HK-2 (cell line): ENCODE data around the gene ZNF574.
A peak's percentile ranks its signal among the peaks of the same experiment; 100 is the strongest.
"Not testable (repeated sequence)": the region's sequence is repeated elsewhere in the genome, so short reads cannot be mapped to it uniquely, and the experiment has no call there.

Experiments
- DNase-seq: peaks from one replicate; pipeline ENCODE4 v3.0.0-alpha.2; 2018; ENCODE audit not compliant: unreplicated experiment

ZNF574 gene

DNA sequence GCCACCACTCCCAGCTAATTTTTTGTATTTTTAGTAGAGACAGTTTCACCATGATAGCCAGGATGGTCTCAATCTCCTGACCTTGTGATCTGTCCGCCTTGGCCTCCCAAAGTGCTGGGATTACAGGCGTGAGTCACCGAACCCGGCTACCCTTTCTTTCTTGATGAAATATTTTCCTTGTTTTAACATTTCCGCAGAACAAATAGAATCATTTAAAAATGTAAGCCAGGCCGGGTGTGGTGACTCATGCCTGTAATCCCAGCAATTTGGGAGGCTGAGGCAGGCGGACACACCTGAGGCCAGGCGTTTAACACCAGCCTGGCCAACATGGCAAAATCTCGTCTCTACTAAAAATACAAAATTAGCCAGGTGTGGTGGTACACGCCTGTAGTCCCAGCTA, 24.3 kb downstream of the ZNF574 start:
- DNase-seq, result not testable (repeated sequence)

DNA sequence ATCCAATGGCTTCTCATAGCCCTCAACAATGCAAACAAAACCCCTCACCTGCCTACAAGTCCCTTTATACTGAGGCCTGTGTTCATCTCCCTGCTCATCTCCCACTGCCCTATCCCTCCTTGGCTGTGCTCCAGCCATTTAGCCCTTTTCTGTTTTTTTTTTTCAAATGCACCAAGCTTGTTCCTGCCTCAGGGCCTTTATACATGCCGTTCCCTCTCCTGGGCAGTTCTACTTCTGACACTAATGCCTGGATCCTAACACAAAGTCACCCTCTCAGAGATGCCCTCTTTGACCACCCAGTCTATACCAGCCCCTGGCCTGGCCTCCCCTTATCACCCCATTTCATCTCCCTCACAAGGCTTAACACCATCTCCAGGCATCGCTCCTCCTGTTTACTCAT, 26.9 kb downstream of the ZNF574 start:
- DNase-seq, result no peak

DNA sequence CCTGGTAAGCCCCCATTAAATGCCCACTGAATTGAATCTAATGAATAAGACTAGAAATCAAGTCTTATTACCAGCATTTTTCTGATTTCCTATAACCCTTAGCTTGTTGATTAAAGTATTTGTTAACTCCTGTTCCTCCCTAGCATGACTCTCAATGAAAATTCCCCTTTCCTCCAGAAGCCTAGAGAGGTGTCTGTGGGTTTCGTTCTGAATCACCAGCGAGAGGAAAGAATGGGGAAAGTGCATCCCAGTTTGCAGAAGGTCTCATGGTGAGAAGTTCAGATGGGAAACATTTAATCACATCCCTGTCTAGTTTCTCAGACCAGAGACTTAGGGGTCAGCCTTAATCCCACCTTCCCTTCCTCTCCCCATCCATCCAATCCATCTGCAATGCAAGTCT, 29.4 kb downstream of the ZNF574 start:
- no peak for DNase-seq

DNA sequence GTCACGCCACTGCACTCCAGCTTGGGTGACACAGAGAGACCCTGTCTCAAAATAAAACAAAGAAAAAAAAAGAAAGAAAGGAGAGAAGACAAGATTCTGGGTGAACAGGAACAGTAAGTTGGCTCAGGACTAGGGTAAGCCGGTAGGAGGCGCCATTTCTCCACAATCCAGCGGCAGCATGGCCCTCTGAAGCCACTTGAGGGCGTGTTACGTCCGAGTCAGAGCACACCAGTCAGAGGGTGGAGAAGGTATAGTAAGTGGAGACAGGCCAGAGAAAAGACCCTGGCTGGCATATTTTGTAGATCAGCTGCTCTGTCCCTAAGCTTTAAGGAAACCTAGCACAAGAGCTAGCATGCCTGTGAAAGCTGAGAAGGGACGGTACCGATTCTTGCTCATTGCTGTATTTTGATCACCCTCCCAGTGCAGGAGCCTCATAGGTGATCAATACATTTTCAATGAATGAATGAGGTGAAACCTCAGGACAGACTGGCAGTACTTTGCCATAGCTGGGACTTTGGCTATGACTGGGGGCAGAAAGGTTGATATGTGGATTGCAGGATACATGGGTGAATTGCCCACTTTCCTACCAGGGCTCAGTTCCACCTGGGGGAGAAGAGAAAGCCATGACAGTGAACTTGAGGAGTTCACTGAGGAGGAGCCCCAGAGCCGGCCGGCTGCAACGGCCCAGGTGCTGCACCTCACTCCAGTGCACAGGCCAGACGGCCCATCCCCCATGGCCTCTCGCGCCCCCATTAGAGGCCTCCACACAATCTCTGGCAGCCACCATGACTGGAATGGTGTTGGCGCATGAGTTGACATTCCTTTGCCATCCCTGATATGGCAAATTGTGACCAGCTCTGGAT, 32.8 kb downstream of the ZNF574 start:
- peak; percentile 89 for DNase-seq

- no peak for DNase-seq
Measured at GRCh38 chr19:42109896-42110295, 33.9 kb downstream of the ZNF574 start.

DNA sequence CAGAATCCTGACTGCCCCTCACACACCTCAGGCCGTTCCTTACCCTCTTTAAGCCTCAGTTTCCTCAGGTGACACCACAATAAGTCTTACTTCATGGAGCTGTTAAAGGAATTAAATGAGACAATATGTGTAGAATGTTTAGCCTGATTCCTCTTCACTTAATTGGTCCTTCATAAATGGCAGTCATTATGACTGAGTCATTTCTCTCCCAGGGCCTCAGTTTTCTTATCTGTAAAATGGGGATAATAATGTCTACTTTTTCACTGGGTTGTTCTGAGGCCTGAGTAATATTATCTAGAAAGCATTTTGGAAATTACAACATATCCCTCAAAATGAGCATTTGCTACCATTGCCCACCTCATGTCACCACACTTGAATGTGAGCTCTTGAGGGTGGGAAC, 34.7 kb downstream of the ZNF574 start:
- DNase-seq, result no peak

DNA sequence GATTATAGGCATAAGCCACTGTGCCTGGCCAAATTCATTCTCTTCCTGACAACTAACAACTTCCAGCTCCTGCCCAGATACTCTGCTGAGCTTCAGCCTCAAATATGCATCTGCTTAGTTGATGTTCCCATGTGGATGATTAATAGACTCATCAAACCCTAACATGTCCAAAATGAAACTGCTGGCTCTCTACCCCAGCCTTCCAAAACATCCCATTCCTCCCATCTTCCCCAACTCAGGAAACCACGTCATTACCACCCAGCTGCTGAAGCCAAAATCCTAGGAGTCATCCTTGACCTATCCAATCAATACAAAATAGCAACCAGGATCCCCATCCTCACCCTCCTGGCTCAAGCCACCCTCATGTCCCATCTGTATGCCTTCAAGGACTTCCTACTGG, 35.4 kb downstream of the ZNF574 start:
- no peak for DNase-seq

DNA sequence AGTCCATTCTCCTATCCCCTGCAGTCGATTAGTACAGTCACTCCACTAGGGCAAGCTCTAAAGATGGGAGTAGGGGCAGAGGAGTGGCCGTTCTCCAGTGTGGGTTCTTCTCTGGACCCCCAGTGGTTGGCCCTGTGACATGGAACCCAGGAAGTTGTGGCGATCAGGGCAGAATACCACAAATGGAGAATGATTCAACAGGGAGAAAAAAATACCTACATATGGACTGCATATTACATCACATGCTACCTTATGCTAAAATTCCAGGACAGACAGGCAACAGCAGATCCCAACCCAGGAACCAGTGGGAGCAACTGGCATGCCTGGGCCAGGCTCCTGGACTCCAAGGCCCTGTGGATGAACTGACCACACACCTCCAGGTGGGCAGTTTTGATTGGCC, 35.8 kb downstream of the ZNF574 start:
- DNase-seq, result peak; percentile 25

- peak; percentile 91 for DNase-seq
Measured at GRCh38 chr19:42113641-42114348, 37.8 kb downstream of the ZNF574 start.

DNA sequence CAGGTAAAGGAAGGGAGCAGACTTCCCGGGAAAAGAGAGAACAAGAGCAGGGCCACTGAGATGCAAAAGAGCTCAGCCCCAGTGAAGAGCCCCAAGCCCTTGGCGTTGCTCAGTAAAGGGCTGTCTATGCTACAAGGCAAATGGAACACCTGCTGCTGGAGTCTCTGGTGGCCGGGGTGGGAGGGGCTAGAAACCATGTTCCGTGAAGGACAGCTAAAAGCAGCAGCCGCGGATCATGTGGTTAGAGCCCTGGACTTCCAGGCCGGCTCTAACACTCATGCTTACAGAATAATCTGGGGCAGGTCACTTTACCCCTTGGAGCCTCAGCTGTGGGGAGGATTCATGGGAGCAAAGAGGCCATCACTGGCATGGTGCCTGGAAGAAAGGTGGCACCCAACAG, 38.4 kb downstream of the ZNF574 start:
- peak; percentile 64 for DNase-seq

DNA sequence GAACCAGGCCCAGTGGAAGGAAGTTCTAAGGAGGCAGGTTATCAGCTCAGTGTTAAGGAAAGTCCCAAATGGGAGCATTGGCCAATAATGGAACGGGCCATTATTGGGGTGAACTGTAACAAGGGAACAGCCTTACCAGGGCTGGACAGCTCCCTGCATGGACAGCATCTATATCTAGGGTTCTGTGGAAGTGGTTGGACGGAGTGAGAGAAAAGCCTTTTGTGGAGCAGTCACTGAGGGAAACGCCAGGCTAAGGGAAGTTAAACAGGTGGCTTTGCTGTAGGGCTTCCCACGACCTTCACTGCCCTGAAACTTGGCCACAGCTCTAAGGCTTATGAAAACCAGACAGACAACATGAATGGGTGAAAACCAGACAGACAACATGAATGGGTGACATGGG, 39.3 kb downstream of the ZNF574 start:
- DNase-seq, result no peak

GRCh38 chr19:42115705-42116104, 39.7 kb downstream of the ZNF574 start:
- DNase-seq, result no peak

- no peak for DNase-seq
Measured at GRCh38 chr19:42116308-42117075, 40.5 kb downstream of the ZNF574 start.

DNA sequence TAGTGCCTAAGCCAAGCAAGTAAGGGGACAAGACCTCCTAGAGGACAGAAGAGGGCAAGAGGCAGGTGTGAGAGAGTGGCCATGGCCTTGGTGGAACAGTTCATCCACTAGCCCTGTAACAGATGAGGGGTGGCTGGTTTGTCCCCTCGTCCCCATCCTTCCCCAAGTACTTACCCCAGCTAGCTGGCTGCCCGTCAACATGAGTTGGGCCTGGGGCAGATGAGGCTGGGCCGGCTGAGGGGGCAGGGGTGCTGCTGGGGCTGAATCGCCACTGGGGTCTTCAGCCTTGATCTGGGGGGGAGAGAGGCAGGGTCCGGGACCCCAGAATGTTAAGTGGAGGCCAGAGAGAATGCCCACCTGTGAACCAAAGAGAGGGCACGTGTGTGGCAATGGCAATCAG, 41.1 kb downstream of the ZNF574 start:
- no peak for DNase-seq

- DNase-seq, result no peak
Measured at GRCh38 chr19:42120276-42120980, 44.5 kb downstream of the ZNF574 start.

- DNase-seq, result no peak
Measured at GRCh38 chr19:42121036-42121621, 45.2 kb downstream of the ZNF574 start.

DNA sequence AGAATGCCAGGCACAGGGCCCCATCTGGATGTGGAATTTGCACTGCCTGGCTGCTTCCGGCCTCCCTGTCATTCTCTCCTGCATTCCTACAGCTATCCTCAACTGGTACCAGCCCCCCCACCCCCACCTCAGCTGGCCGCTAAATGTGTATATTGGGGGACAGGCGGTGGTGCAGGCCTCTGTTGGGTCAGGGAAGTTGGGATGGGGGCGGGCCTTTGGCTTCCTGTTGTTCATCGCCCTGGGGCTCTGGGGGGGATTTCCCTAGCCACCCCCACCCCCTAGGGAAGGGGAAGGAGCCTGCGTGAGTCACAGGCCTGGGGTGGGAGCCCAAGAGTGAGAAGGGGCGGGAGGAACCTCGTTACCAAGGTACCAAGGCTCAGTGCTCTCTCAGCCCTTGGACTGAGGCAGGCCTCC, 45.7 kb downstream of the ZNF574 start:
- DNase-seq, result peak; percentile 93

DNA sequence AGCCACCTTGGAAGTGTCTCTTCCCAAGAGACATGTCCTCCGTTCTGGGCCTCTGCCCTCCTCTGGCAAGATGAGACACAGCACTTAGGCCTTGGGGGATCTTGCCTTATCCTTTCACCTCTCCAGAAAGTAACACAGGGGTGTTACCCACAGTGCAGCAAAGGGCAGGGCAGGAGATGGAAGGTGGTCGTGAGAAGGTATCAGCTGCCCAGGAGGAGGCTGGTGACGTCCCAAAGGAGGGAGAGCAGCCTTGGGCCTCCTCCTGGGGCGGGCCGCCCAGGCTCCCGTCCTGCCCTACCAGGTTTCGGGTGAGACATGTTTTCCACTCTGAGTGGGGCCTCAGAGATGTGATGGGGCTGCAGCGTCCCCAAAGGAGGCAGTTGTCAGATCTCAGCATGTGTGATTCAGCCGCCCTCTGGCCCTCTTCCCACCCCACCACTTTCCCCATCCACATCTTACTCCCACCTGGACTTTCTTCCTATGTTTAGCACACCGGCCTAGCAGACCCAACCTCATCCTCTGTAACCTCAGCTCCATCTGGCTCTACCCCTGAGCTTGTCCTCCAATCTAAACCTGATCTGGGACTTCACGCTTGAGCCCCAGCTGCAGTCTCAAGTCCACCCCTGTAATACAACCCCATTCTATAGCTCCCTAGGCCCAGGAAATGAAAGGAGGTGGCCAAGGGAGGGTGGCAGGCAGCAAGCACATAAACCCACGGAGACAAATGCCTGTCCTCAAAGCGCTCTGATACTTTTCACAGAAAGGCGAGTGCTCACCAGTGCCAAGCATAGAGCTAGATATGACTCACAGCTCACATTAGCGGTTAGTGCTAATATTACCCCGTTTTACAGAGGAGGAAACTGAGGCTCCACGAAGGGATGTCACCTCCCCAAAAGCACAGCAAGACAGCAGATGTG, 47.0 kb downstream of the ZNF574 start:
- DNase-seq, result no peak

DNA sequence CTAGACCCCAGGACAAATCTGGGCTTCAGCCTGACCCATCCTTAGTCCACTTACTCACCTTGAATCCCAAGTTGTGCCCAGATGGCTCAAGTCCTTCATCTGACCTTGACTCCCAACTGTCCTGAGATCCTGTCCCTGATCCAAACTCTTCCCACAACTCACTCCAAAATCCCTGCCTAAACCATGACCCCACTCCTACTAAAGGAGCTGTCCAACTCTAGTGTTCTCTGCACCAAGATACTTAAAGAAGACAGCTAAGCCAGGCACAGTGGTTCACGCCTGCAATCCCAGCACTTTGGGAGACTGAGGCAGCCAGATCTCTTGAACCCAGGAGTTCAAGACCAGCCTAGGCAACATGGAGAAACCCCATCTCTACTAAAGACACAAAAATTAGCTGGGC, 47.8 kb downstream of the ZNF574 start:
- no peak for DNase-seq

DNA sequence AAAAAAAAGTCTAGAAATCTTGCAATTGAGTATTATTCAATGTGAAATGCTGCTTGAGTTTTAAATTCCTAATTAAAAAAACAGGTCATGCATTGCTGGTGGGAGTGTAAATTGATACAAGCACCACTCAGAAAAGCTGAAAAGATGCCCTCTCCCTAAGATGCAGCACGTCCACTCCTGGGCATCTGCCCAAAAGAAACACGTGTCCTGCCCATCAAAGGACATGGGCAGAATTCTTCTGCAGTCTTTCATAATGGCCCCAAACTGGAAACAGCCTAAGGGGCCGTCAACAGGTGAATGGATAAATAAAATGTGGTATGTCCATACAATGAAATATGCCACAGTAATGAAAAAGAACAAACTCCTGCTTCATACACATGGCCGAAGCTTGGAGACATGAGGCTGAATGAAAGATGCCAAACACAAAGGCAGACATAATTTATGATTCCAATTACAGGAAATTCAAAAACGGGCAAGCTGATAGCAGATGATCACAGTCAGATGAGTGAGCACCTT, 48.5 kb downstream of the ZNF574 start:
- no peak for DNase-seq
